HG02610 (cell line): Measurements from ENCODE around the gene IGFALS.

Experiments
- ATAC-seq: cut with Tn5 transposase; IDR thresholded peaks from one replicate; pipeline ENCODE4 v1.9.1; 2021; ENCODE audit warnings: mild to moderate bottlenecking, moderate library complexity; ENCODE audit not compliant: unreplicated experiment

The IGFALS gene

DNA sequence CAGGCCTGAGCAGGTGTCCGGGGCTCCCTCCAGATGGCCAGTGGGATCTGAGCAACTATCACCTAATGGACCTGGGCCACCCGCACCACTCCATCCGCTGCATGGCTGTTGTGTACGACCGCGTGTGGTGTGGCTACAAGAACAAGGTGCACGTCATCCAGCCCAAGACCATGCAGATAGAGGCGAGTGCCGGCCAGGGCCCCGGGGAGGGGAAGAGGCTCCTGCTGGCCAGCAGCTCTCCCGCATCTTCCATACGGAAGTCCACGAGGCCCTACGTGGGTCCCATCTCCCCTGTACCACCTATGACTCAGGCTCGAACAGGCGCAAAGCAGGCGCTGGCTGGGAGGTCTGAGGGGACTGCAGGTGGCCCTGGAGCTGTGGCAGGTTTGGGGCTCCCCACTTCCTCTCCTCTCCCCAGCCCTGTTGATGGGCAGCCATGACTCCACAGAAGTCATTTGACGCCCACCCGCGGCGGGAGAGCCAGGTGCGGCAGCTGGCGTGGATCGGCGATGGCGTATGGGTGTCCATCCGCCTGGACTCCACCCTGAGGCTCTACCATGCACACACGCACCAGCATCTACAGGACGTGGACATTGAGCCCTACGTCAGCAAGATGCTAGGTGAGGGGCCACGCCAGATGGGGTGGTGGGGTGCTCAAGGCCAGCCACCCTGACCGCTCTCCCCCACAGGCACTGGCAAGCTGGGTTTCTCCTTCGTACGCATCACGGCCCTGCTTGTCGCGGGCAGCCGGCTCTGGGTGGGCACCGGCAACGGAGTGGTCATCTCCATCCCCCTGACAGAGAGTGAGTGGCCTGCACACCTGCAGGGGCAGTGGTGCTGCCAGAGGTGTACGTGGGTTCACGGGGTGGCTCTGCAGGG is 26.1 kb downstream of the IGFALS start:
- ATAC-seq: no peak

DNA sequence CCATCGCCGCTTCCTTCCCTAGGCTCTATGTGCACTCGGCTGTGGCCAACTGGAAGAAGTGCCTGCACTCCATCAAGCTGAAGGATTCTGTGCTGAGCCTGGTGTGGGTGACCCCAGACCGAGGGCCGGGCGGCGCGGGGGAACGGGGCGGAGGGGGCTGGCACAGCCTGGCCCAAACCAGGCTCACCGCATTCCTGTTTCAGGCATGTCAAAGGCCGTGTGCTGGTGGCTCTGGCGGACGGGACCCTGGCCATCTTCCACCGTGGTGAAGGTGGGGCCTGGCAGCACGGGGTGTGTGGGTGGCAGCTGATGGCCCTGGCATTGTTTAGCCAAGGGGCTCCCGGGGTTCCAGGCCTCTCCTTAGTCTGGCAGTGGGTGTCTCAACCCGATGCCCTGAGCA is 26.8 kb downstream of the IGFALS start:
- ATAC-seq: no peak

DNA sequence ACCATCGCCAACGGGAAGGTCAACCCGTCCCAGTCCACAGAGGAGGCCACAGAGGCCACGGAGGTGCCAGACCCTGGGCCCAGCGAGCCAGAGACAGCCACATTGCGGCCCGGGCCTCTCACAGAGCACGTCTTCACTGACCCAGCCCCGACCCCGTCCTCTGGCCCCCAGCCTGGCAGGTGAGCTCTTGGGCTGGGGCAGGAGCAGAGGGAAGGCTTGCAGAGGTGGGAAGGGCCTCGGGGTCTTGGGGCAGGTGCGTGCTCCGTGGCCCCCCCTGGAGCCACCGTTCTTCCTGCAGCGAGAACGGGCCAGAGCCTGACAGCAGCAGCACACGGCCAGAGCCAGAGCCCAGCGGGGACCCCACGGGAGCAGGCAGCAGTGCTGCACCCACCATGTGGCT is 27.3 kb downstream of the IGFALS start:
- no peak for ATAC-seq

DNA sequence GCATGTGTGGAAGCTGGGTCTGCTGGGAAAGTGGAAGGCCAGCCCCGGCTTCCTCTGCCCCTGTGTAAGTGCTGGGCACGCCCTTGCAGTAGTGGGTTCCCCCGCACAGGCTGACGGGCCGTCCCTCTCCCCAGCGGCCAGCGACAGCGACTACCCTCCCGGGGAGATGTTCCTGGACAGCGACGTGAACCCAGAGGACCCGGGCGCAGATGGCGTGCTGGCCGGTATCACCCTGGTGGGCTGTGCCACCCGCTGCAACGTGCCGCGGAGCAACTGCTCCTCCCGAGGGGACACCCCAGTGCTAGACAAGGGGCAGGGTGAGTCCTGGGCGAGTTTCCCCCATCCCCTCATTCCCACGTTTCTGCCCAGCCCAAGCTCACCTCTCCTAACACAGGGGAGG is 27.7 kb downstream of the IGFALS start:
- ATAC-seq: no peak

DNA sequence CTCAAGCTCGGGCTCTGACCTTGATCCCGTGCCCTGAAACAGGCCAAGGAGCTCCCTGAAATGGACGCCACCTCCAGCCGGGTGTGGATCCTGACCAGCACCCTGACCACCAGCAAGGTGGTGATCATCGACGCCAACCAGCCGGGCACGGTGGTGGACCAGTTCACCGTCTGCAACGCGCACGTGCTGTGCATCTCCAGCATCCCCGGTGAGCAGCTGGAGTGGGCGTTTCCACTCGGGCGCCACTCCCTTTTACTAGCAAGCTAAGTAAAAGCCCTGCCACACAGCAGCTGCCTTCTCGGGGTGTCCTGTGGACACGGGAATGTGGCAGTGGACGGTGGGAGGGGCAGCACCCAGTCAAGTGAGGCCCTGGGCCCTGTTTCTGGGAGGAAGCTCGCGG is 28.5 kb downstream of the IGFALS start:
- no peak for ATAC-seq

DNA sequence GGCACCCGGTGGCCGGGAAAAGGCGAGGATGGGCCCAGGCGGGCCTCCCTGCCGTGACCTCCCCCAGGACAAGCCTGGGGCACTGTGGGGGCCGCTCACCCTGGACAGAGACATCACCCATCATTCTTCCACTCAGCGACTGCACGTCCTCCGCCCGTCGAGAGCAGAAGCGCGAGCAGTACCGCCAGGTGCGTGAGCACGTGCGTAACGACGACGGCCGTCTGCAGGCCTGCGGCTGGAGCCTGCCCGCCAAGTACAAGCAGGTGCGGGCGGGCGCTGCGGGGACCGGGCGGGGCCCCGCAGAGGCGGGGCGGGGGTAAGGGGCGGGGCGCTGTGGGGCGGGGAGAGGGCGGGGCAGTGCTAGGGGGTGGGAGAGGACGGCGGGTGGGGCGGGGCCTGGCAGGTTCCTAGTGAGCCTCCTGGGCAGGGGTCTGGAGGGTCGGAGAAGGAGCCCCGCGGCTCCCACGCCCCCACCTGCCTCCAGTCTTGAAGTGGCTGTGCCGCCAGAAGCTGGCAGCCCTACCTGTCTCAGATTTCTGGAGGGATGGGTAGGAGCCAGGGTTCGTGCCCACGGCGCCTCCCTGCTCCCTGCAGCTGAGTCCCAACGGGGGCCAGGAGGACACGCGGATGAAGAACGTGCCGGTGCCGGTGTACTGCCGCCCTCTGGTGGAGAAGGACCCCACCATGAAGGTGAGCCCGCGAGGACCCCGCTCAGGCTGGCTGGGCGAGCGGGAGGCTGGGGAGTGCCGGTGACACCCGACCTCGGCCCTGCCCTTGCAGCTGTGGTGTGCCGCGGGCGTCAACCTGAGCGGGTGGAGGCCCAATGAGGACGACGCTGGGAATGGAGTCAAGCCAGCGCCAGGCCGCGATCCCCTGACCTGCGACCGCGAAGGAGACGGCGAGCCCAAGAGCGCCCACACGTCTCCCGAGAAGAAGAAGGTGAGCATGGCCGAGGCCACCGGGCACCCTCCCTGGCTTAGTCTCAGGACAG is 29.7 kb downstream of the IGFALS start:
- ATAC-seq: no peak

DNA sequence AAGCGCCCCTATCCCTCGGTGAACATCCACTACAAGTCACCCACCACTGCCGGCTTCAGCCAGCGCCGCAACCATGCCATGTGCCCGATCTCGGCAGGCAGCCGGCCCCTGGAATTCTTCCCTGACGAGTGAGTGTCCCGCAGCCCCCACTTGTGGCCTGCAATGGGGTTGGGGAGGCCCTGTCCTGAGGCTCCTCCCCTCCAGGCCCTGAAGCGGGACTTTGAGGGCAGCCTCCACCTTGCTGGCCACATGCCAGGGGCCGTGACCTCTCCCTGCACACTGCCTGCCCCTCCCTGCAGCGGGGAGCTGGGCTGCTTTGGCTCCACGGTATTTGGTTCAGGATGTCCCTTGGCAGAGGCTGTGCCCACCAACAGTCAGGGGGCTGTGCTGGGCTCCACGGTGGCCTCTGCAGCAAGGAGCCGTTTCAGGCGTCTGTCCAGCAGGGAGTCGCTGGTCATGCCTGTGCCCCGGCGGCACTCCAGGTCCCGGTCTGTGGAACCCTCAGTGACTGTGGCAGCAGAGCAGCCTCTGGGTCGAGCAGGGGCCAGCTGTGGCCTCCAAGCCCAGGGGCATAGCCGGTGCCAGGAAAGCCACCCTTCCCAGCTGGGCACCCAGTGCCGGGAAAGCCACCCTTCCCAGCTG is 30.5 kb downstream of the IGFALS start:
- ATAC-seq: no peak

DNA sequence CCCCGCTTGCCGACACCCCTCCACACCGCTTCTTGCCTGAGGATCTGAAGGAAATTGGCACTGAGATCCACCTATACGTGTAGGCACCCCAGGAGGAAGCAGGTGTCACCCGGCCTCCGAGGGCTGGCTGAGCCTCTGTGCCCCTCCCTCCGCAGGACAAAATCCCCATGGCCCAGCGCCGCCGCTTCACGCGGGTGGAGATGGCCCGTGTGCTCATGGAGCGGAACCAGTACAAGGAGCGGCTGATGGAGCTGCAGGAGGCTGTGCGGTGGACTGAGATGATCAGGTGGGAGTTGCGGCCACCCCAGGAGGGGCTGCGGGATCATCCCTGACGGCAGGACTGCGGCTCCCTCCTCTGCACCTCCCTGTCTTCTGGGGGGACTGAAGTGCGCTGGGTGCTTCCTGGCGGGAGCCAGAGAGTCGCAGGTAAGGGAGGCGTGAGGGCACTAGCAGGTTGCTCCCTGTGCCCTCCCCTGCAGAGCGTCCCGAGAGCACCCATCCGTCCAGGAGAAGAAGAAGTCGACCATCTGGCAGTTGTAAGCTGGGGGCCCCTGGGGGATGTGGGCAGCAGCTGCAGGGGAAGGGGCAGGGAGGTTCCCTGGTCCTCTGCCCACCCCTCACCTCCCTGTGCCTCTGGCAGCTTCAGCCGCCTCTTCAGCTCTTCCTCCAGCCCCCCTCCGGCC is 31.2 kb downstream of the IGFALS start:
- ATAC-seq: no peak

DNA sequence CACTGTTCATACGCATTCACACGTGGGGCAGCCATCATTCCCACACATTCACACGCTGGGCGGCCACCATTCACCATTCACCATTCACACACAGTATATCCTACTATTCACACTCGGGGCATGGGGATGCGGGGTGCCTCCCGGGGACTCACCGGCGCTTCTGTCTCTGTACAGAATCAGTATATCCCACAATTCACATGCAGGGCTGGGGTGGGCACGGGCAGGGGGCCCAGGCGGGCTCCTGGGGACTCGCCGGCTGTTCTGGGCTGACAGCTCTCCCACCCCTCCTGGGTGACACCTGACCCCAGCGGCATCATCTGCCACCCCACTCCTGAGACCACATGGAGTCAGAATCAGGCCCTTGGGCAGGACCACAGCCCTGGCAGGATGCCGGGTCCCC is 31.8 kb downstream of the IGFALS start:
- no peak for ATAC-seq

DNA sequence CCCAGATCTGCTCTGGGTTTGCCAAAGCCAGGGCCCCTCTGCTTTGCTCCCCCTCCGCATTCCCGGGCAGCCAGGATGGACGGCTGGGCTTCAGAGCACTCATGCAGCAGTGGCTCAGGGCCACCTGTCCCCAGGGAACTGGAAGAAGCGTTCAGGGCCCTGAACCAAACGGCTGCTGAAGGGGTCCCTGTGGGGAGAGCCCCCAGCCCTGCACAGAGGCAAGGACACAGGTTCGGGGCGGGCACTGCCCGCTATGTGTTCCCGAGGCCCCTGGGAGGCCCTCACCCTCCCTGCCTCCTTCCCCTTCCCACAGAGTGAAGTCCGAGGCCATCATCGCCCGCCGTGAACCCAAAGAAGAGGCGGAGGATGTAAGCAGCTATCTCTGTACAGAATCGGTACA is 32.6 kb downstream of the IGFALS start:
- no peak for ATAC-seq

DNA sequence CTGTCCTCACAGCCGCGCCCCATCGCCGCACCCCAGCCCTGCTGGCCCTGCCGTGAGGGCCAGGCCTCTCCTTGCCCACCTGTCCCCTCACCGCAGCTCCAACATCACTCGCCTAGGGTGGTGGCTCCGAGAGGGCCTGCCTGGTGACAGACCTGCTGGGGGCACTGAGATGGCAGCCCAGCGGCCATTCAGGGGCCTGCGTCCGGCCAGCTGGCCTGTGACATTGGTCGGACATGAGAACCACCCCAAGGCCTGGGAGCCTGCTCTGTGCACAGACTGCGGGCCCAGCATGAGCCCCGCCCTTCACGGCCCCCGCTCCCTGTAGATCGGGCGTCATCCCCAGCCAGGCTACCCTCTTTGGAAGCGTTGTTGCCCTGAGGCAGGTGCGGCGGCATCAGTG is 34.0 kb downstream of the IGFALS start:
- no peak for ATAC-seq

DNA sequence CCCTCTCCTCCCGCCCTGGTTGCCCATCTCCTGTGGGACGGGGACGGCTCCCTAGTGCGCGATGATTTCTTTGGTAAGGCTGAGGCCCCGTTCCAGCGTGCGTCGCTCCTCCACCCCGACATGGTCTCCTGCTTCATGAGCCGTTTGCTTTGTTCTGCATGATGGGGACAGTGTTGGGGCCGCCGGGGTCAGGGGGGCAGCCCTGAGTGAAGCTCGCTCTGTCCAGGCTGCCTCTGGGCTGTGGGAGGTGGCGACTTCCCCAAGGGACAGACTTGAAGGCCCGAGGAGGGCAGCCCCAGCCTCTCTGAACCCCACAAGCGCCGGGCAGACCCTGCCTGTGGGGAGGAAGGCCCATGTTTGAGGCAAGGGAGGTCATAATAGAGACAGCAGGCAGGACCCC is 34.6 kb downstream of the IGFALS start:
- ATAC-seq: no peak

DNA sequence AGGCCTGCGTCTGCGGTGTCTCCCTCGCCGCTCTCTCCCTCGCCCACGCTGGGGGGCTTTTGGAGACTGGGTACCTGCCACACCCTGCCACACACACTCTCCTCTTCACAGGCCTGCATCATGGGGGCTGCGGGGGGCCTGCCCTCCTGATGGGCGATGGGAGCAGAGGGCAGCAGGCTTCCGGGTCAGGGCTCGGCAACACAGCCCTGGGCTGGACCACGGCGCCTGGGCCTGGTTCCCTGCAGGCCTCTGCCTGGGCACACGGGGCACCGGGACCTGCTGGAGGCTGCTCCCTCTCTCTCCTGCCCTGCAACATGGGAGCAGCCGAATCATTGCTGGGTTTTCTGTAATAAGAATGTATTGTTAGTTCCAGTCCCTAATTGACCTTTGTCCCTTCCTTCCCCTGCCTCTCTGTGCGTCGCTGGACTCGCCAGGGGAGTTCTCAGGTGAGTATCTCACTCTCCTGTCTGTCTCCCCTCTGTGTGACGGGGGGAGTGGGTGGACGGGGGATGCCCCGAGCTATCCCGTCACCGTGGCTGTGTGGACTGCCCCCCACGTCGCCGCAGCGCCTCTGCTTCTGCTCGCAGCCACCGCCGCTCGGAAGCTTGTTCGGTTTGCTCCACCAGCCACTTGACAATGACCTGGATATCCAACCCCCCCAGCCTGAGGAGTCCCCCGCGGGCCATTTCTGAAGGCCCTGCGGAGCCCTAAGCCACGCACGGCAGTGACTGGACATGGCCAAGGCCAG is 35.6 kb downstream of the IGFALS start:
- ATAC-seq: no peak

DNA sequence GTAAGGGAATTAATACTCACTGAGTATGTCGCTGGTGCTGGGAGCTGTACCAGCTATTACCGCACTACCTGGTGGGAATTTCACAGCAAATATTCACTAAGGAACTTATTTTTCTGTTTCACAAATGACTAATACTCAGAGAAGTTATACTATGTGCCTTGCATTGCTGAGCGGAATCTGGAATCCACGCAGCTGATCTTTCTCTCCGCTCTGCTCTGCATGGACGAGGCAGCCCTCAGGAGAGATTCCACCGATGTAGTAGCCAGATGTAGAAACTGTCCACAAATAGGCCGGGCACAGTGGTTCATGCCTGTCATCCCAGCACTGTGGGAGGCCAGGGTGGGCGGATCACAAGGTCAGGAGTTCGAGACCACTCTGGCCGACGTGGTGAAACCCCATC is 39.3 kb downstream of the IGFALS start:
- no peak for ATAC-seq

DNA sequence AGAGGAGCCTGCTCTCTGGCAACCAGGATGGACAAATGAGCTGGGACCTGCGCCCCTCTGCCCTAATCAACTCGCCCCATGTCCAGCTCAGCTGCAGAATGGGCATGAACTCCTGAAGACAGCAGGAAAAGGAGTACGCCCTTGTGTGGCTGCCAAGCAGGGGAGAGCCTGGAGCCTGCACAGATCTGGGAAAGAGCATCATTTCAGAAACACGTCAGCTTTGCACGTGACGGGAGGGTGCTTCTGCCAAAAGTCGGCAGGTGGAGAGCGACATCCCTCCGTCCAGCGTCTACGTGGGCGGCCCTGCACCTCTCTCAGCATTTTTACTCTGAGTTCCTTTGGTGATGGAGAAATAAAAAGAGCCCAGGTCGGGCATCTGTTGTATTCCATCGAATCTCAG is 40.7 kb downstream of the IGFALS start:
- no peak for ATAC-seq

DNA sequence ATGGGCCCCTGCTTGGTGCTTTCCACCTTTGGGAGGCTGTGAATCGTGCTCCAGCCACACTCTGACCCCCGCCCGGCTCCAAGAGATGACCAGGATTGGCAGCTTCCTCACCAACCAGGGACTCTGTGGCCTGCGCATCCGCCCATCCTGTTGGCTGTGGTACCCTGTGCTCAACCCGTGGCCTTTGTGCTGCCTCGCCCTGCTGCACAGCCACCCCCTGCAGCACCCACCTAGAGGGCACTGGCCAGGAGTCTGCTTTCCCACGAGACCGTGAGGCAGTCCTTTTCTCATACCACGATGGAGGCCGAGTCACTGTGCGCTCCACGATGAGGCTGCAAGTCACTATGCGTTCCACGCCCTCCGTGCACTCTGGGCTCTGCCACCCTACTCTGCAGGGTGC is 41.6 kb downstream of the IGFALS start:
- ATAC-seq: no peak

DNA sequence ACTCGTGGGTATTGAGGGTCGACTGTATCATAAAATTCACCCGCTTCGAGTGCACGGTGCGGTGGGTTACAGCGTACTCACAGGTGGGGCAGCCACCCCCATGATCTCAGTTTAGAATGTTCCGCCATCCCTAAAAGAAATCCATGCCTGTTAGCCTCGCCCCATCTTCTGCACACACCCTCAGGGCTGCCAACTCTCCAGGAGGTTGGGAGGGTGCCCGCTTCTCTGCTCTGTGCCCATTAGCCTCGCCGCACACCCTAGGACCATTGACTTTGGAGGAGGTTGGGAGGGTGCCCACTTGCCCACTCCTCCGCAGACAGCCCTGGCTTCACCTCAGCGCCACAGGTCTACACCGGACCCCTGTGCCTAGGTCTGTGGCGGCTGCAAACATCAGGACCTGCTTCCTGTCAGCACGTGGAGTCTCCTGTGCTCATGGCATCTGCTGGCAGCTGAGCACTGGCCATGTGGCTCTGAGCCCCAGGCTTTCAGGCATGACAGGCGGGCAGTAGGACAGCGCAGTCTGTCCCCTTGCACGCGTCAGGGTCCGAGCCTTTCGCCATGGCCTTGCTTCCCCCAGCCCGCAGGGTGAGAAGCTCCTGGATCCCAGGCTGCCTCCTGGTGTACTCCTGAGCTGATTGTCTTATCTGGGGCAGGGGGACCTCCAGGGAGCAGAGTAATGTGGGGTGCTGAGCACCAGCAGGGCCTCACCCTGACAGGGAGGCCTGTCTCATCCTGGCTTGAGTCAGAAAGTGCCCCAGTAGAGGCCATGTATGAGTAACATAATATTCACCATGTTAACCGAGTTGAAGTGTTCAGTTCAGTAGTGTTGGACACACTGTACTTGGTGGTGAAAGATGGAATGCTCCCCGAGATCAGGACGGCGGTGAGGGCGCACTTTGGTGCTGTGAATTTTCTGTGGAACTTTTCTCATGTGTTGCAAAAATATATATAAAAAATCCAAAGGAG is 44.1 kb downstream of the IGFALS start:
- ATAC-seq: no peak

DNA sequence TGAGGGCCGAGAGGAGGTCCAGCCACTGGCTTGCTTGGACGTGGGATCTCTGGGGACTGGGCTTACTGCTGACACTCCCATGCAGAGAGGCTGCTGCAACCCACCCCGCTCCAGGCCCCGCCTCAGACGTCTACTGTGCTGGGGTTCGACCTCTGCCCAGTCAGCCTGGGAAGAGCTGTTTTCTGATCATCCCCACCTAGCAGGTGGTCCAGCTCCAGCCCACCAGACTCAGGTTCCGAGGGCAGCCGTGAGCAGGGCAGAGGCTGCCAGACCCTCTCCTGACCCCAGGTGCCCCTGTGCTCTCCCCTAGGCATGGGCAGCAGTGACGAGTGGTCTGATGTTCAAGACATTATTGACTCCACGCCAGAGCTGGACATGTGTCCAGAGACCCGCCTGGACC is 45.6 kb downstream of the IGFALS start:
- ATAC-seq: no peak

DNA sequence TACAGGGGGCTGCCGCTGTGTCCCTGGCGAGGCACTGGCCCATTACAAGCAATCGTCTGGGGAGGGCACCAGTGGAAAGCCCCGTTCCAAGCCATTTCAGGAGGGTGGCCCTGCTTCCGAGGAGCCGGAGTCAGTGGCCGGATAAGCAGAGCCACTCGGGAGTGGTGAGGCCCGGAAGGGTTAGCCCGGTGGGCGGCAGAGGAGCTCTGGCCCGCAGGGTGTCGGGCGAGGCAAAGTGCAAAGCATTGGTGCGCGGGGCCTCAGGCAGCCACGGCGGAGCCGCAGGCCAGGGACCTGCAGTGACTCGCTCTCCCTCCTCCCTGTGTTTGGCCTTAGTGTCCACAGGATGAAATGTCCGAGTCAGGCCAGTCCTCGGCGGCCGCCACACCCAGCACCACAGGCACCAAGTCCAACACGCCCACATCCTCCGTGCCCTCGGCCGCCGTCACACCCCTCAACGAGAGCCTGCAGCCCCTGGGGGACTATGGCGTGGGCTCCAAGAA is 46.8 kb downstream of the IGFALS start:
- no peak for ATAC-seq
